ENCODE results near the gene ABCA9. TPM values are rescaled to one million over a fixed set of nuclear protein-coding genes. Genes with fewer than 3 reads are reported as not detected.

The ABCA9 gene
- total and polyA plus RNA-seq, 9 of the 15 experiments (the other 6 are each of a cell fraction or from before 2014, with no cell fraction given), result 0.04 TPM; not detected in 8

DNA sequence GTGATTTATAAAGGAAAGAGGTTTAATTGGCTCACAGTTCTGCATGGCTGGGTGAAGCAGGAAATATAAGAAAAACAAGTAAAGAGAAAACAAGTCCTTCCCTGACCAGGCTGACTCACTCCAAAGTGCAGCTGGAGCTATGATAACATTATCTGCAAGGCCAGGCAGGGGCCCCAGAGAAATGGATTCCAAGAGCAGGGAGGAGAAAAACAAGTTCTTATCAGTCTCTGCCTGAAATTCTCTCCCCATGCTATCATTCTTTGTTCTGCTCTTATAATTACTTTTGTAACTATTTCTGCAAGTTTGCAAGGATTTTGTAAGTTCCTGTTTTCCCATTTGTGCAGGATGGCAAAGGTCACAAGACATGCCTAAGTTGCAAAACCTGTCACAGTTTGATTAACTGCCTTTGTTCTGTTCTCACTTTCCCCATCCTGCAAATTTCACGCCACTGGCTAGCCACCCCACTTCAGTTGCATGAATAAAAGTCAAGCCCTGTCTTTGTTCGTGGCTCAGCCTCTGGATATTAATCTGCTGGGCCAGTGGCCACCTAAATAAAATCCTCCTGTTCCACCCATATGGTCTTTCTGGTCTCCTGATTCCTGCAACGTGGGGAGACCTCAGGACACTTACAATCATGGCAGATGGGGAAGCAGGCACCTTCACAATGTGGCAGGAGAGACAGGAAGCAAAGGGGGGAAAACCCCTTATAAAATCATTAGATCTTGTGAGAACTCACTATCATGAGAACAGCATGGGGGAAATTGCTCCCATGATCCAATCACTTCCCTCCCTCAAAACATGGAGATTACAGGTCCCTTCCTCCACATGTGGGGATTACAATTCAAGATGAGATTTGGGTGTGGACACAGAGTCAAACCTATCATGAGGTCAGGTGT, 13.1 kb downstream of the ABCA9 start (continued):
- TF ChIP-seq CCNT2 (IDR thresholded peaks at IDR 0.05; ENCODE audit: borderline replicate concordance, extremely low read depth, insufficient read length, low read depth, low read length) (peak; percentile 99), SMARCE1 (IDR thresholded peaks at IDR 0.05) (peak; percentile 98), SREBF1 (IDR thresholded peaks at IDR 0.05; ENCODE audit: borderline replicate concordance, low read depth, low read length) (no peak), GATAD2A (IDR thresholded peaks at IDR 0.05) (peak; percentile 44), MYNN (IDR thresholded peaks at IDR 0.05) (peak; percentile 85; the same call in 1 of the 2 replicates), MYNN (CRISPR knock-in tag; IDR thresholded peaks at IDR 0.05) (no peak), RBM34 (IDR thresholded peaks at IDR 0.05; ENCODE audit: borderline replicate concordance, insufficient read depth, low read length) (no peak), SMARCC2 (IDR thresholded peaks at IDR 0.05; ENCODE audit: low read depth) (peak; percentile 99), RBBP5 (IDR thresholded peaks at IDR 0.05; ENCODE audit: borderline replicate concordance, insufficient read depth, low read length, poor library complexity, severe bottlenecking) (peak; percentile 66), POLR3A (IDR thresholded peaks at IDR 0.05; ENCODE audit: borderline replicate concordance, extremely low read depth, insufficient read depth, insufficient read length) (no peak), MAZ (CRISPR knock-in tag; conservative IDR thresholded peaks at IDR 0.05 in 1 of 2, IDR thresholded peaks at IDR 0.05 in 1 of 2) (0 out of 4 replicates have a peak, but pooled peaks have one; percentile 52 to 58), KDM1A (IDR thresholded peaks at IDR 0.05) (peak; percentile 94 to 95)
- TF ChIP-seq, protein P1, sequence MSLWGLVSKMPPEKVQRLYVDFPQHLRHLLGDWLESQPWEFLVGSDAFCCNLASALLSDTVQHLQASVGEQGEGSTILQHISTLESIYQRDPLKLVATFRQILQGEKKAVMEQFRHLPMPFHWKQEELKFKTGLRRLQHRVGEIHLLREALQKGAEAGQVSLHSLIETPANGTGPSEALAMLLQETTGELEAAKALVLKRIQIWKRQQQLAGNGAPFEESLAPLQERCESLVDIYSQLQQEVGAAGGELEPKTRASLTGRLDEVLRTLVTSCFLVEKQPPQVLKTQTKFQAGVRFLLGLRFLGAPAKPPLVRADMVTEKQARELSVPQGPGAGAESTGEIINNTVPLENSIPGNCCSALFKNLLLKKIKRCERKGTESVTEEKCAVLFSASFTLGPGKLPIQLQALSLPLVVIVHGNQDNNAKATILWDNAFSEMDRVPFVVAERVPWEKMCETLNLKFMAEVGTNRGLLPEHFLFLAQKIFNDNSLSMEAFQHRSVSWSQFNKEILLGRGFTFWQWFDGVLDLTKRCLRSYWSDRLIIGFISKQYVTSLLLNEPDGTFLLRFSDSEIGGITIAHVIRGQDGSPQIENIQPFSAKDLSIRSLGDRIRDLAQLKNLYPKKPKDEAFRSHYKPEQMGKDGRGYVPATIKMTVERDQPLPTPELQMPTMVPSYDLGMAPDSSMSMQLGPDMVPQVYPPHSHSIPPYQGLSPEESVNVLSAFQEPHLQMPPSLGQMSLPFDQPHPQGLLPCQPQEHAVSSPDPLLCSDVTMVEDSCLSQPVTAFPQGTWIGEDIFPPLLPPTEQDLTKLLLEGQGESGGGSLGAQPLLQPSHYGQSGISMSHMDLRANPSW (CRISPR knock-in tag; IDR thresholded peaks at IDR 0.05), result no peak
- TF ChIP-seq, protein P2, sequence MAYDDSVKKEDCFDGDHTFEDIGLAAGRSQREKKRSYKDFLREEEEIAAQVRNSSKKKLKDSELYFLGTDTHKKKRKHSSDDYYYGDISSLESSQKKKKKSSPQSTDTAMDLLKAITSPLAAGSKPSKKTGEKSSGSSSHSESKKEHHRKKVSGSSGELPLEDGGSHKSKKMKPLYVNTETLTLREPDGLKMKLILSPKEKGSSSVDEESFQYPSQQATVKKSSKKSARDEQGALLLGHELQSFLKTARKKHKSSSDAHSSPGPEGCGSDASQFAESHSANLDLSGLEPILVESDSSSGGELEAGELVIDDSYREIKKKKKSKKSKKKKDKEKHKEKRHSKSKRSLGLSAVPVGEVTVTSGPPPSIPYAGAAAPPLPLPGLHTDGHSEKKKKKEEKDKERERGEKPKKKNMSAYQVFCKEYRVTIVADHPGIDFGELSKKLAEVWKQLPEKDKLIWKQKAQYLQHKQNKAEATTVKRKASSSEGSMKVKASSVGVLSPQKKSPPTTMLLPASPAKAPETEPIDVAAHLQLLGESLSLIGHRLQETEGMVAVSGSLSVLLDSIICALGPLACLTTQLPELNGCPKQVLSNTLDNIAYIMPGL (CRISPR knock-in tag; IDR thresholded peaks at IDR 0.05), result no peak
- TF ChIP-seq, protein P3, sequence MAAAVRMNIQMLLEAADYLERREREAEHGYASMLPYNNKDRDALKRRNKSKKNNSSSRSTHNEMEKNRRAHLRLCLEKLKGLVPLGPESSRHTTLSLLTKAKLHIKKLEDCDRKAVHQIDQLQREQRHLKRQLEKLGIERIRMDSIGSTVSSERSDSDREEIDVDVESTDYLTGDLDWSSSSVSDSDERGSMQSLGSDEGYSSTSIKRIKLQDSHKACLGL (CRISPR knock-in tag; IDR thresholded peaks at IDR 0.05; ENCODE audit: borderline replicate concordance, poor library complexity, severe bottlenecking), result no peak
- TF ChIP-seq, protein P4, sequence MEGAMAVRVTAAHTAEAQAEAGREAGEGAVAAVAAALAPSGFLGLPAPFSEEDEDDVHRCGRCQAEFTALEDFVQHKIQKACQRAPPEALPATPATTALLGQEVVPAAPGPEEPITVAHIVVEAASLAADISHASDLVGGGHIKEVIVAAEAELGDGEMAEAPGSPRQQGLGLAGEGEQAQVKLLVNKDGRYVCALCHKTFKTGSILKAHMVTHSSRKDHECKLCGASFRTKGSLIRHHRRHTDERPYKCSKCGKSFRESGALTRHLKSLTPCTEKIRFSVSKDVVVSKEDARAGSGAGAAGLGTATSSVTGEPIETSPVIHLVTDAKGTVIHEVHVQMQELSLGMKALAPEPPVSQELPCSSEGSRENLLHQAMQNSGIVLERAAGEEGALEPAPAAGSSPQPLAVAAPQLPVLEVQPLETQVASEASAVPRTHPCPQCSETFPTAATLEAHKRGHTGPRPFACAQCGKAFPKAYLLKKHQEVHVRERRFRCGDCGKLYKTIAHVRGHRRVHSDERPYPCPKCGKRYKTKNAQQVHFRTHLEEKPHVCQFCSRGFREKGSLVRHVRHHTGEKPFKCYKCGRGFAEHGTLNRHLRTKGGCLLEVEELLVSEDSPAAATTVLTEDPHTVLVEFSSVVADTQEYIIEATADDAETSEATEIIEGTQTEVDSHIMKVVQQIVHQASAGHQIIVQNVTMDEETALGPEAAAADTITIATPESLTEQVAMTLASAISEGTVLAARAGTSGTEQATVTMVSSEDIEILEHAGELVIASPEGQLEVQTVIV (CRISPR knock-in tag; IDR thresholded peaks at IDR 0.05; ENCODE audit: borderline replicate concordance), result no peak
